LNCaP clone FGC (cell line): ENCODE data around the gene WDR82.

ENCODE experiments used
- DNase-seq: peaks from one replicate; pipeline ENCODE4 v3.0.0-alpha.2; 2011; ENCODE audit warnings: low read depth
- H3K4me3 ChIP-seq: 2 replicates; pipeline ENCODE4 v1.5.1; 2011; ENCODE audit warnings: mild to moderate bottlenecking, low read depth, low read length, control low read depth
- TF ChIP-seq, protein P1 (sequence below): IDR thresholded peaks from 2 replicates; pipeline ENCODE4 v1.5.1; 2012; ENCODE audit warnings: mild to moderate bottlenecking; ENCODE audit not compliant: control insufficient read depth, insufficient read depth; ENCODE audit errors: extremely low read depth

Gene WDR82, protein sequence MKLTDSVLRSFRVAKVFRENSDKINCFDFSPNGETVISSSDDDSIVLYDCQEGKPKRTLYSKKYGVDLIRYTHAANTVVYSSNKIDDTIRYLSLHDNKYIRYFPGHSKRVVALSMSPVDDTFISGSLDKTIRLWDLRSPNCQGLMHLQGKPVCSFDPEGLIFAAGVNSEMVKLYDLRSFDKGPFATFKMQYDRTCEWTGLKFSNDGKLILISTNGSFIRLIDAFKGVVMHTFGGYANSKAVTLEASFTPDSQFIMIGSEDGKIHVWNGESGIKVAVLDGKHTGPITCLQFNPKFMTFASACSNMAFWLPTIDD

DNA sequence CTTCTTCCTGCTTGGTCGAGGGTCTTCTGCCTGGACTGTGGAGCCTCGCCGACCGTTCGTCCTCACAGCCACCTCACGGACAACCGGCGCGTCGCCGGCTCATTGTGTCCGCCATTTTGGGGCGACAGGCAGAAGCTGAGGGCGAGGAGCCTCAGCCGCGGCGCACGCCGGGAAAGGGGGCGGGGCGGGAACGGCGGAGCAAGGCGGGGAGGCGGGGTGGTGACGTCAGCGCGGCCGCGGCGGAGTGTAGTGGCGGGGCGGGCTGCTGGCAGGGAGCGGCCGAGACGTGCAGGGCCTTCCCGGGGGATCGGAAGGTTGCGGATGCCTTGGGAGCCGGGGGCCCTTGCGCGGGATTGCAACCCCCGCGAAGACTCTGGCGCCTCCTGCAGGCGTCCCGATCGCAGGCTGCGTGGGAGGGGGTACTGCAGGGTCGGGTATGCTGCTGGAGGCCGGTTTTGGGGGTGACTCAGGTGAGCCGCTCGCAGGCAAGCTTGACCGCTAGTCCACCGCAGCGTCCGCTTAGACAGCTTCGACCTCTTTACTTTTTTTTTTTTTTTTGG, at the start of gene WDR82:
Gene WDR82 (minus strand): TSS at position 140 of the 560 bp plus-strand sequence. CDS start 288 bp downstream, outside the sequence.
- TF ChIP-seq, protein P1, sequence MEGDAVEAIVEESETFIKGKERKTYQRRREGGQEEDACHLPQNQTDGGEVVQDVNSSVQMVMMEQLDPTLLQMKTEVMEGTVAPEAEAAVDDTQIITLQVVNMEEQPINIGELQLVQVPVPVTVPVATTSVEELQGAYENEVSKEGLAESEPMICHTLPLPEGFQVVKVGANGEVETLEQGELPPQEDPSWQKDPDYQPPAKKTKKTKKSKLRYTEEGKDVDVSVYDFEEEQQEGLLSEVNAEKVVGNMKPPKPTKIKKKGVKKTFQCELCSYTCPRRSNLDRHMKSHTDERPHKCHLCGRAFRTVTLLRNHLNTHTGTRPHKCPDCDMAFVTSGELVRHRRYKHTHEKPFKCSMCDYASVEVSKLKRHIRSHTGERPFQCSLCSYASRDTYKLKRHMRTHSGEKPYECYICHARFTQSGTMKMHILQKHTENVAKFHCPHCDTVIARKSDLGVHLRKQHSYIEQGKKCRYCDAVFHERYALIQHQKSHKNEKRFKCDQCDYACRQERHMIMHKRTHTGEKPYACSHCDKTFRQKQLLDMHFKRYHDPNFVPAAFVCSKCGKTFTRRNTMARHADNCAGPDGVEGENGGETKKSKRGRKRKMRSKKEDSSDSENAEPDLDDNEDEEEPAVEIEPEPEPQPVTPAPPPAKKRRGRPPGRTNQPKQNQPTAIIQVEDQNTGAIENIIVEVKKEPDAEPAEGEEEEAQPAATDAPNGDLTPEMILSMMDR: peak; percentile 20; the same call in 1 of the 2 replicates
- peak within 1 kb of the TSS; percentile 88 for H3K4me3 ChIP-seq
- DNase-seq: peak; percentile 63

DNA sequence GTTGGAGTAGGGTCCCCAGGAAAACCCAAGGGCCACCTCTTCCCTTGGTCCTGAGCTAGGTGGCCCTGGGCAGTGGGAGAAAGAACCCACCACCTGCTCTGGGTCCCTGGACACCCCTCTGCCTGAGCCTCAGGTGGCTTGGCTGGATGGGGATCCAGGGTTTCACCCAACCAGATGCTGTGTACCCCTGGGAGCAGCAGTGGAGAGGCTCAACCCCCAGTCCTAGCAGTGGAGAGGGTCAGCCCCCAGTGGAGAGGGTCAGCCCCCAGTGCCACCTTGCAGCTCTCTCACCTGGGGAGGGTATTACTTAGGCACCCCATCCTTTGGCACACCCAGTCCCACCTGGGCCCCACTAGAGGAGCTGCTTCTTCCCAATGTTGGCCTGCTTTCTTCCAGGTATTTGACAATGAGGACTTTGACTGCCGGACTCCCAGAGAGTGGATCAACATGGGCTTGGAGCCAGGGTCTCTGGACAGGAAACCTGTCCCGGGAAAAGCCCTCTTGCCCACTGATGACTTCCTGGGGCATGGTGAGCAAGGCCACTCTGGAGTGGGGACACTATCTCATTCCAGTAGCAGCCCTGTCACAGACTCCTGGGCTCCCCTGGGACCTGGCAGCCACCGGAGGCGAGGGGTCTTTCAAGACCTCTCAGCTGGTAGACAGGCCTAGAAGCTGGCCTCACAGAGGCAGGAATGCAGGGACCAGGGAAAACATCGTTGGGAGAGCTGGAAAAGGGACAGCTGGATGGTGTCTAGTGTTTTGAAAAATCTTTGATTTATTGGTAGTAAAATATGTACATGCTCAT, 49.2 kb upstream of the WDR82 start:
- no peak overlapping the region for H3K4me3 ChIP-seq
- no peak for DNase-seq
- TF ChIP-seq, protein P1: no peak

DNA sequence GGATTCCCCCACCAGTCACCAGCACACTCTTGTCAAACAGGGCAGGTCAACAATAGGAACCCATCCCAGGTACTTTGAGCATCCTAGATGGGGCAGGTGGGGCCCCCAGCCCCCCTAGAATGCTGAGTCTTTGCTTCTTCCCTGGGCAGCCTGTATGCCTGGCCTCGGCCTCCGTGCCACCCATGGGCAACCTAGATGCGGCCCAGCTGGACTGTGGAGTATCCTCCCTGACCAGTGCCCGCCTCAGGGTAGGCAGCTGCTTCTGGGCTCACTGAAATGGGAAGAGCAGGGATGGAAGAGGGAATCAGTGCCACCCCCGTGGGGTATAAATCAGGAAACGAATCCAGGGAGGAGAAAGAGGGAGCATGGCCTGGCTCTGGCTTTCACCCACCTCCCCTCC, 48.5 kb upstream of the WDR82 start:
- no peak overlapping the region for H3K4me3 ChIP-seq
- no peak for DNase-seq
- TF ChIP-seq, protein P1: no peak

DNA sequence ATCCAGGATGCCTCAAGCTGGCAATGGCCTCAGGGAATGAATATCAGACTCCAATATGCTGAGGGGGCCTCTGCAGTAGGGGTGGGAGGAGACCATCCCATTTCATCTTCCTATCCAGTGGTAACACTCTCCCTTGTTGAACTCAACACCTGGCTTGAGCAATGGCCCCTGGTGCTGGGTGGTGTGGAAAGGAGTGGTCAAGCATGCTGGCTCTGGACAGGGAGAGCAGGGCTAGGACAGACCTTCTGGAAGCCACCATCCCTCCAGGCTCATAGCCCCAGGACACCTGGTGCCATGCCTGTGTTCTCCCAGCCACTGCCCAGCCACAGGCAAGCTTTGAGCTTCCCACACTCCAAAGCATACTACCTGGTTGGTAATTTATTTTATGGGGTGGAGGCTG, 47.2 kb upstream of the WDR82 start:
- TF ChIP-seq, protein P1: no peak
- no peak overlapping the region for H3K4me3 ChIP-seq
- DNase-seq: no peak

DNA sequence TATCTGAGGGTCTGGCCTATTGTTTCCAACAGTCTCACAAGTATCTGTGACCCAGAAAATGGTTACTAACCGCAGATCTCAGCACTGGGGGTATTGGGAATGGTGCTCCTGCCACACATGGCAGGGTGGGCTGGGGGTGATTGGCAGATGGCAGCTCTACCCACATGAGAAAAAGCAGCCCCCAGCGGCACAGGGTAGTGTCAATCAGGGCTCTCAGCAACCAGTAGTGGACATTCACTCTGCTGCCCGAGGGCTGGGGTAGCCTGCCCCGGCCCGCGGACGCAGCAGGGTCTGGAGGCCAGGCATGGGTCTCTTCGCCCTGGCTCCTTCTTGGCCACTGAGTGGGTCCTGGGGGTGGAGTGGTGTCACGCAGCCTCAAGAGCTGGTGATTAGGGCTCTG, 46.2 kb upstream of the WDR82 start:
- TF ChIP-seq, protein P1: no peak
- no peak for DNase-seq
- H3K4me3 ChIP-seq: no peak overlapping the region

DNA sequence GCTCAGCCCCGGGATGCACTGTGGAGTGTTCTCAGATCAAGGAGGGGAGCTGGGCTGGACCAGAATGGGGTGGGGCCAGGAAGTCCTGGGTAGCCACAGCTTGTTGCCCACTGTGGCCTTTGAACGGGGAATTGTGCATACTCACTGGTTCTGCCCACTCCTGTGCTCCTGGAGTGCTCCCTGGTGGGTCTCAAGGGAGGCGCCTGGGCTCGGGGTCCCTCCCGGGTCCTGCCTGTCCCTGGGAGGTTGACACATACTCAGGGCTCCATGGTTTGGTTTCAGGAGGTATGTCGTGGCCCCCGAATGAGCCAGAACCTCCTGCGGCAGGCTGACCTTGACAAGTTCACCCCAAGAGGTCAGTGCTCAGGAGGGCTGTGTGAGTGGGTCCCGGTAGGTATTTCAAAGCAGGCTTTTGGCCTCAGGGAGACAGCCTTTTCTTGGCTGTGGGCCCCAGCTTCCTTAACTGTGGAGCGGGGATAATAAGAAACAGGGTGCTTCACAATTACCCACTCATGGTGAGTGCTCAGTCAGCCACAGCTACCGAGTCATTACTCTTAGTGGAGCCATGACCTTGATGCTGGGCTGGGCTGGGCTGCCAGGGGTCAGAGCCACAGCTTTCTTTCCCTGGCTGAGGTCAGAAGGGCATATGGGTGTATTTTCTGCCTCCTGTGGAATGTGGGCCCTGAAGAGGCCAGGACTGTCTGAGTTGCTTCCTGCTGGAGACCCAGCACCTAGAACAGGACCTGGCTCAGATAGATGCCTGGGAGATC, 45.3 kb upstream of the WDR82 start:
- TF ChIP-seq, protein P1: no peak
- no peak for DNase-seq
- H3K4me3 ChIP-seq: no peak overlapping the region
